A549 (cell line): ENCODE data around the gene BCAS3. TPM values are rescaled to one million over a fixed set of nuclear protein-coding genes. Genes with fewer than 3 reads are reported as not detected.

ENCODE experiments used
- ATAC-seq, 2 experiments: fragments of 200-7000 bp in 1 of 2; fragments of >200 bp in 1 of 2; cut with Nextera tagmentation in 1 of 2; cut with Tn5 transposase in 1 of 2; 3 replicates each; pipeline versions ENCODE4 v1.8.0 to v1.9.1; 2018 to 2020; ENCODE audit warnings: mild to moderate bottlenecking in 1 of 2, moderate library complexity in 1 of 2
- CTCF ChIA-PET: fragments of 300-600 bp; sonication (Branson Sonifier 250); formaldehyde crosslinking; extraction: SDS; loops from one replicate; lab custom pipeline; 2021; ENCODE audit warnings: antibody characterized with exemption, inconsistent platforms; lab: Yijun Ruan, JAX
- POLR2A ChIA-PET: fragments of 350-600 bp; formaldehyde crosslinking; extraction: SDS; loops from one replicate; lab custom pipeline; 2021; ENCODE audit warnings: antibody characterized with exemption, inconsistent platforms; lab: Yijun Ruan, JAX
- DNase-seq, 2 experiments: peaks; one replicate each; pipeline versions ENCODE4 v3.0.0 to v3.0.0-alpha.2; 2011 to 2016; ENCODE audit warnings: low read depth in 1 of 2, low spot score in 1 of 2
- FAIRE-seq: peaks from 2 replicates; lab custom pipeline; 2011; peaks lifted over from hg19 to GRCh38; lab: Jason Lieb, UNC
- H3K27ac ChIP-seq, 2 experiments: fragments of >200 bp; sonication (Bioruptor Twin); formaldehyde crosslinking; 3 replicates each; pipeline ENCODE4 v1.5.1; 2016 to 2017
- H3K4me1 ChIP-seq: fragments of >200 bp; sonication (Bioruptor Twin); formaldehyde crosslinking; 3 replicates; pipeline ENCODE4 v1.6.1; 2016
- H3K4me2 ChIP-seq: fragments of >200 bp; sonication (Bioruptor Twin); formaldehyde crosslinking; 3 replicates; pipeline ENCODE4 v1.6.1; 2016
- H3K4me3 ChIP-seq: fragments of >200 bp; sonication (Bioruptor Twin); formaldehyde crosslinking; 3 replicates; pipeline ENCODE4 v1.5.1; 2016
- H3K9me3 ChIP-seq: fragments of >200 bp; sonication (Bioruptor Twin); formaldehyde crosslinking; 3 replicates; pipeline ENCODE4 v1.6.1; 2016
- BHLHE40 ChIP-seq: IDR thresholded peaks from 2 replicates; pipeline ENCODE4 v1.6.1; 2012; ENCODE audit warnings: low read depth, low read length, inconsistent platforms
- CHD2 ChIP-seq: fragments of 150-350 bp; IDR thresholded peaks from 2 replicates; pipeline ENCODE4 v1.6.1; 2014; ENCODE audit warnings: low read length; ENCODE audit not compliant: partially characterized antibody
- CTCF ChIP-seq: fragments of >200 bp; sonication (Bioruptor Twin); formaldehyde crosslinking; IDR thresholded peaks from 3 replicates; pipeline ENCODE4 v1.5.1; 2016
- E2F6 ChIP-seq: IDR thresholded peaks from 2 replicates; pipeline ENCODE4 v1.6.1; 2012; ENCODE audit warnings: low read depth, borderline replicate concordance
- ELK1 ChIP-seq: fragments of 150-350 bp; IDR thresholded peaks from 2 replicates; pipeline ENCODE4 v1.6.1; 2014; ENCODE audit warnings: low read depth, mild to moderate bottlenecking, low read length
- FOSB ChIP-seq: fragments of 250-450 bp; sonication (Bioruptor Pico); IDR thresholded peaks from 2 replicates; pipeline ENCODE4 v1.5.0; 2020; ENCODE audit warnings: mild to moderate bottlenecking, moderate library complexity
- FOXS1 ChIP-seq: fragments of 250-450 bp; sonication (Bioruptor Pico); IDR thresholded peaks from 2 replicates; pipeline ENCODE4 v1.5.0; 2020; ENCODE audit warnings: mild to moderate bottlenecking, moderate library complexity
- HDAC2 ChIP-seq: fragments of 200-600 bp; sonication (generic); IDR thresholded peaks from 2 replicates; pipeline ENCODE4 v1.6.1; 2016
- HES2 ChIP-seq: fragments of >200 bp; sonication (Bioruptor Twin); formaldehyde crosslinking; IDR thresholded peaks from 2 replicates; pipeline ENCODE4 v1.6.1; 2016
- HOXA7 ChIP-seq: fragments of 250-450 bp; sonication (Bioruptor Pico); IDR thresholded peaks from 2 replicates; pipeline ENCODE4 v1.5.0; 2020; ENCODE audit warnings: mild to moderate bottlenecking, moderate library complexity
- HOXB13 ChIP-seq: fragments of 250-450 bp; sonication (Bioruptor Pico); IDR thresholded peaks from 2 replicates; pipeline ENCODE4 v1.5.0; 2020; ENCODE audit warnings: low read depth, mild to moderate bottlenecking, moderate library complexity
- KDM1A ChIP-seq: fragments of 200-600 bp; sonication (generic); IDR thresholded peaks from 2 replicates; pipeline ENCODE4 v1.6.1; 2016; ENCODE audit warnings: low read depth, mild to moderate bottlenecking
- MAFK ChIP-seq: fragments of 450-650 bp; IDR thresholded peaks from 2 replicates; pipeline ENCODE4 v1.6.1; 2014; ENCODE audit not compliant: partially characterized antibody
- MAX ChIP-seq: IDR thresholded peaks from 2 replicates; pipeline ENCODE4 v1.6.1; 2012
- NFE2L2 ChIP-seq: fragments of 150-350 bp; conservative IDR thresholded peaks from 2 replicates; pipeline ENCODE4 v1.6.1; 2014; ENCODE audit warnings: low read length
- NR3C1 ChIP-seq: fragments of >200 bp; sonication (Bioruptor Twin); formaldehyde crosslinking; IDR thresholded peaks from 3 replicates; pipeline ENCODE4 v1.6.1; 2017
- POLR2A ChIP-seq: IDR thresholded peaks from 2 replicates; pipeline ENCODE4 v1.6.1; 2012; ENCODE audit warnings: mild to moderate bottlenecking, low read length
- POLR2AphosphoS2 ChIP-seq: conservative IDR thresholded peaks from 2 replicates; pipeline ENCODE4 v1.6.1; 2012; ENCODE audit warnings: low read length, improper control_type of control experiment, inconsistent platforms
- RAD21 ChIP-seq, 2 experiments: fragments of >200 bp in 1 of 2; sonication (Bioruptor Twin) in 1 of 2; formaldehyde crosslinking in 1 of 2; IDR thresholded peaks in 1 of 2; conservative IDR thresholded peaks in 1 of 2; 2 replicates in 1 of 2; 3 replicates in 1 of 2; pipeline ENCODE4 v1.6.1; 2012 to 2018; ENCODE audit warnings: inconsistent platforms in 1 of 2
- RARB ChIP-seq: fragments of 250-450 bp; sonication (Bioruptor Pico); IDR thresholded peaks from 2 replicates; pipeline ENCODE4 v1.8.0; 2021; ENCODE audit warnings: mild to moderate bottlenecking, moderate library complexity
- SMC3 ChIP-seq: fragments of >200 bp; sonication (Bioruptor Twin); formaldehyde crosslinking; IDR thresholded peaks from 3 replicates; pipeline ENCODE4 v1.6.1; 2018; ENCODE audit warnings: inconsistent platforms
- SREBF2 ChIP-seq: fragments of 450-650 bp; IDR thresholded peaks from 2 replicates; pipeline ENCODE4 v1.6.1; 2014; ENCODE audit warnings: mild to moderate bottlenecking, moderate library complexity
- TP53 ChIP-seq: fragments of 250-450 bp; sonication (Bioruptor Pico); IDR thresholded peaks from 2 replicates; pipeline ENCODE4 v1.5.0; 2021; ENCODE audit warnings: mild to moderate bottlenecking, moderate library complexity
- ZC3H11A ChIP-seq: fragments of 450-650 bp; IDR thresholded peaks from 2 replicates; pipeline ENCODE4 v1.6.1; 2014; ENCODE audit warnings: antibody characterized with exemption, mild to moderate bottlenecking
- ZFP36 ChIP-seq: fragments of 450-650 bp; IDR thresholded peaks from 2 replicates; pipeline ENCODE4 v1.6.1; 2014; ENCODE audit warnings: borderline replicate concordance; ENCODE audit not compliant: partially characterized antibody
- WGBS: methylation state at CpG from one replicate; pipeline ENCODE4 v1.1.6; 2017; ENCODE audit errors: missing lambda C conversion rate; 5-methylcytosine and 5-hydroxymethylcytosine counted together
- polyA plus RNA-seq, 4 experiments: library from polyadenylated mRNA; depleted of rRNA in 3 of 4; stranded (reverse); fragments of >200 nt; fragmentation: RNase III in 1 of 4; extraction: RNeasy Plus Mini Kit Qiagen cat#74134 plus additional on column Dnase treatment in 1 of 4; gene quantifications; 2 replicates in 3 of 4; 3 replicates in 1 of 4; pipeline ENCODE4 v1.2.3, GENCODE V29; 2011 to 2017

BCAS3 gene
- polyA plus RNA-seq, 2 of the 4 experiments (the other 2 are of a cell fraction), result 14.7 to 43.4 TPM

GRCh38 chr17:61389670-61390478 lies 712.2 kb downstream of the BCAS3 start:
- WGBS, result 18% methylated on average over 25 of the region's 25 CpGs
- POLR2A ChIA-PET, result no interaction called here
- H3K4me3 ChIP-seq, result no peak overlapping the region
- FAIRE-seq, result no peak
- no peaks in the 10 kb centered on the region for H3K9me3 ChIP-seq
- CTCF ChIA-PET, result interaction anchor here (0.6 to 3.1 kb wide), 77 partner anchors 8 to 717 kb away, joined by 3 to 40 read pairs (median 4); partner anchors contain the start of gene TBX2
- peaks cover 7% of the 10 kb centered on the region; the same call in 2 of the 3 replicates for H3K4me1 ChIP-seq
- DNase-seq, result peak; percentile 58 to 72
- ATAC-seq, result peak; percentile 59 to 88
- no peak for TF ChIP-seq HDAC2
- no peak for TF ChIP-seq MAFK
- TF ChIP-seq HOXB13 (CRISPR knock-in tag), result no peak
- no peak for TF ChIP-seq SREBF2
- peak; percentile 45; the same call in 1 of the 2 replicates for TF ChIP-seq MAX
- TF ChIP-seq RAD21 (conservative IDR thresholded peaks at IDR 0.05 in 1 of 2, IDR thresholded peaks at IDR 0.05 in 1 of 2), result peak; percentile 92 to 97
- peak; percentile 97 for TF ChIP-seq CTCF
- peak; percentile 98 for TF ChIP-seq SMC3
- TF ChIP-seq HOXA7 (CRISPR knock-in tag), result no peak
- H3K27ac ChIP-seq, result peak overlapping the region; percentile 40 to 75; a peak in 5 of 6 replicates
- H3K4me2 ChIP-seq, result peak overlapping the region; percentile 69

- no peak; a peak in 1 of 6 replicates for ATAC-seq
- TF ChIP-seq FOSB (CRISPR knock-in tag) (no peak), BHLHE40 (no peak), E2F6 (no peak), HDAC2 (no peak), ZFP36 (no peak), CHD2 (no peak), RAD21 (conservative IDR thresholded peaks at IDR 0.05 in 1 of 2, IDR thresholded peaks at IDR 0.05 in 1 of 2) (no peak), KDM1A (no peak), ZC3H11A (no peak), POLR2AphosphoS2 (no peak), NR3C1 (no peak), NFE2L2 (no peak), SREBF2 (no peak), FOXS1 (no peak), ELK1 (no peak), RARB (CRISPR knock-in tag) (no peak), TP53 (no peak), HES2 (no peak), POLR2A (no peak)
- ChIA-PET CTCF (interaction anchor here (0.6 to 3.1 kb wide), 74 partner anchors 9 to 717 kb away, joined by 3 to 40 read pairs (median 4); partner anchors contain the start of gene TBX2), POLR2A (no interaction called here)
- DNase-seq, result no peak
- H3K4me1 ChIP-seq, result peaks cover 7% of the 10 kb centered on the region; the same call in 2 of the 3 replicates
- H3K27ac ChIP-seq, result peak overlapping the region in 1 of 2 experiments; percentile 75; a peak in 2 of 6 replicates
- H3K4me2 ChIP-seq, result no peak overlapping the region; the same call in 2 of the 3 replicates
- H3K9me3 ChIP-seq, result no peaks in the 10 kb centered on the region
- H3K4me3 ChIP-seq, result no peak overlapping the region
- no peak for FAIRE-seq
- 95% methylated on average over 9 of the region's 11 CpGs for WGBS
Measured at GRCh38 chr17:61390479-61390791, 712.8 kb downstream of the BCAS3 start.
